Measurements from ENCODE around the gene PHTF1.
A peak's percentile ranks its signal among the peaks of the same experiment; 100 is the strongest.

PHTF1 gene

DNA sequence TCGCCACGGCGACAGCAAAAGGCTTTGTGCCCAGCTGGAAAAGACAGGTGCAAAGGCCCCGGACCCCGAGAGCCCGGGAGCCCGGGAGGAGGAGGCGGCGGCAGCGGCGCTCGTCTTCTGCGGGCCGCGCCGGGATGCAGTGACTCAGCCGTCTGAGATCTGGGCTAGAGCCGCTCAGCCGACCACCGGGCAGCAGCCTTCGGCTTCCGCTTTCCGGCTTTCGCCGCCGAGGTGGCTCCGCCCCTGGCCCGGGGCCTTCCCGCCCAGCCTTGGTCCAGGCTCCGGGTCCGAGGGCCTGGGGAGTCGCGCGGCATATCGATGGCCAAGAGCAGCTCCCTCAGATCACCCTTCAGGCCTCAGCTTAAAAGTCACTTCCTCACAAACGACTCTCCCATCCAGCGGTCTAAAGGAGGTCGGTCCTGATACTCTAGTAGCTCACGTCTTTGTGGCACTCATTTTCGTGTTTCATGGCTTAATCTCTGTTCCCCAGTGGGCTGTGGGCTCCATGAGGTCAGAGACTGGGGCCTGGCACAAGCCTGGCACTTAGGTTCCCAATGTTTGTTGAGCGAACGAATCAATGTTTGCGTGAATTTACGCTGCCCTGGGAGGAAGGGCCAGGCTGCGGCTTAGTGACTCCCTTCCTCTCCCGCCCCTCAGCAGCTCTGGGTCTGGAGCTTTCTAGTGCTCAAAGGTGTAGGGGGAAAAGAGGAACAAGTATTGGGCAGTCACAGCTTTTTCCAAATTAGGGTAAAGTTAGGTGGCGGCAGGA, at the start of gene PHTF1:
TSS of gene PHTF1 (minus strand) at position 154 of the 769 bp plus-strand sequence. CDS start 783 bp downstream, outside the sequence.
- peak; percentile 51 for DNase-seq

DNA sequence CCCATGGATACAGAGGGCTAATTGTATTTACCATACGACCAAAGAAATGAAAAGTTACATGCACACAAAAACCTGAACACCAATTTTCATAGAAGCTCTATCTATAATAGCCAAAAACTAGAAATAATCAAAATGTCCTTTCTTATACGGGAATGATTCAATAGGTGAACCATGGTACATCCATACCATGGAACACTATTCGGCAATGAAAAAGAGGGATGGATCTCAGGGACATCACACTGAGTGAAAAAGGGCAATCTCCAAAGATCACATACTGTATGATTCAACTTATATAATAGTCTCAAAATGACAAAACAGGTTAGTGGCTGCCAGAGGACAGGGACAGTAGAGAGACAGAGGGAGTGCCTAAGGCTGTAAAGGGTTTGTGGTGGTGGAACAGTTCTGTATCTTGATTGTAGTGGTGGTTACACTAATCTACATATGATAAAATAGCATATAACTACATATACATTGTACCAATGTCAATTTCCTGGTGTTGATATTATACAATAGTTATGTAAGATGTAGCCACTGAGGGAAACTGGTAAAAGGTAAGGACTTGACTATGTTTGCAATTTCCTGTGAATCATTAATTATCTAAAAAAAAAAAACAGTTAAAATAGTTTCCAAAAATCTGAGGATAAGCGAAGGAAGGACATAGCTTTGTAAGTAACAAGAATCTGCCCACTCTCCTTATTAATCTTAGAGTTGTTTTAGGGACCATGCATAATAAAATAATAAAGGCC, 49.3 kb upstream of the PHTF1 start:
- no peak for DNase-seq

DNA sequence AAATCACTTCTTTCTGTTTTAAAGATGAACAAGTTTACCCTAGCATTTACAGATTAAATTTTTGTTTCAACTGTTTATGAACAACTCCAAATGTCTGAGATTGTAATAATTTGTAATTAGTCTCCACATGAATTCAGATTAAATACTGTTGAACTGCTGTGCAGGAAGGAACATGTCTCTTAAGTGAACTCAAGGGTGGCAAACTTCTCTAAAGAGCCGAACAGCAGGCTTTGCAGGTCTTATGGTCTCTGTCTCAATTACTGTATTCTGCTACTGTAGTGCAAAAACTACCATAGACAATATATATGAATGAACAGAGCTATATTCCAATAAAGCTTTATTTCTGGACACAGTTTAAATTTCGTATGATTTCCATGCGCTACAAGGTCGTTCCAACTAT, 46.4 kb upstream of the PHTF1 start:
- DNase-seq = no peak

DNA sequence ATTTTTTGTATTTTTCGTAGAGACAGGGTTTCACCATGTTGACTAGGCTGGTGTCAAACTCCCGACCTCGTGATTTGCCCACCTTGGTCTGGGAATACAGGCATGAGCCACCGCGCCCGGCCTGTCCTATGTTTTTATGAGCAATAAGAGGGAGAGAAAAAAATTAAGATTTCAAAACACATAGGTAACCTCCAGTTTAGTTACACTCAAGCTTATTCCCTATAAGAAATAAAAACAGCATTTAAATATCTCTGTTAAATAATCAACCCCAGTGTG, 45.9 kb upstream of the PHTF1 start:
- no peak for DNase-seq

DNA sequence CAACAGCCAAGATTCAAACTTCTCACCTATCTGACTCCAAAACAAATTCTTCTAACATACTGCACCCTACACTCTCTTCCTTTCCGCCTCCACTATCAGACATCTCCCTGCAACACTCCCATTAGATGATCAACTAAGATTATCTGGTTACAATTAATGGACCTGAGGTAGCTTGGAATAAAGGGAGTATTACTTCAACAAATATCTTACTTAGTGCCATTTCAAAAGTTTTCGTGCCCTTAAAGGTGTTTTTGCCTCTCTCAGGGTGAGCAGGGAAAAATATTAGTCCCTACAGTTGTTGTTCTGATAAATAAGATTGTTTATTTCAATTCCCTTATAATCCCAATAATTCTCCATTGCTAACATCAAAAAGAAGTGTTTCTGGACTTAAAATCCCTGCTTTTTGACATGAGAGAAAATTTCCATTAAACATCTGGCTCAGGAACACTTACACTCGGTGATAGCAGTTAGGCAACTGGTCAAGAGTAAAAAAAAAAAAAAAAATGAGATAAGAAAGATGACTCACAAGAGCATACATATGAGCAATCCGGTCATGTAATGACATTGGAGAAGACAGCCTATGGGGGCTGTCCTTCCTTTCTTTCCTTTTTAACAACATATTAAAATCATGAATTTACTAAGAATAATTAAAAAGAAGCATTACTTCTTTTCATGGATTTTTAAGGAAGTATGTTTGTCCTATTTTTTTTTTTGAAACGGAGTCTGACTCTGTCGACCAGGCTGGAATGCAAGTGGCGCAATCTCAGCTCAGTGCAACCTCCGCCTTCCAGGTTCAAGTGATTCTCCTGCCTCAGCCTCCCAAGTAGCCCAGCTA, 45.4 kb upstream of the PHTF1 start:
- no peak for DNase-seq

DNA sequence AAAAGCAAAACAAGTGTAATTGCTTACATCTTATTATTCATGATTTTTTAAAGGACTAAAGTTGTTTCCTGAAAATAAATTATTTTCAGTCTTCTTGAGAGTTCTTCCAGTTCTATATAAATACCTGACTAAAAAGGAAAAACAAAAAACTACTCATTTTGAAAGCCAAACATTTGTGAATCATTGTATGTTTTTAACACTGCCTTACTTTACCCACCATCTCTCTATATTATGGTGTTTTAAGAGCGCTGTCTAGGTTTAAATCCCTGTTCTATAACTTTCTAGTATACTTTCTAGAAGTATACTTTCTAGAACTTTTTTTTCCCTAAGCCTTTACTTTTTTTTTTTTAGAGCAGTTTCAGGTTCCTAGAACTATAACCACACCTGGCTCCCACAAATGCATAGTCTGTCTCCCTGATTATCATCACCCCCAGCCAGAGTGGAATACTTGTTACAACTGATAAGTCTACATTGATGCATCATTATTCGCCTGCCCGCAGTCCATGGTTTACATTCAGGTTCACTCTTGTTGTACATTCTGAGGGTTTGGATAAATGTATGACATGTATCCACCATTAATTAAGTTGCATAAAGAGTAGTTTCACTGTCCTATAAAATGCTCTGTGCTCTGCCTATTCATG, 43.2 kb upstream of the PHTF1 start:
- DNase-seq = no peak

DNA sequence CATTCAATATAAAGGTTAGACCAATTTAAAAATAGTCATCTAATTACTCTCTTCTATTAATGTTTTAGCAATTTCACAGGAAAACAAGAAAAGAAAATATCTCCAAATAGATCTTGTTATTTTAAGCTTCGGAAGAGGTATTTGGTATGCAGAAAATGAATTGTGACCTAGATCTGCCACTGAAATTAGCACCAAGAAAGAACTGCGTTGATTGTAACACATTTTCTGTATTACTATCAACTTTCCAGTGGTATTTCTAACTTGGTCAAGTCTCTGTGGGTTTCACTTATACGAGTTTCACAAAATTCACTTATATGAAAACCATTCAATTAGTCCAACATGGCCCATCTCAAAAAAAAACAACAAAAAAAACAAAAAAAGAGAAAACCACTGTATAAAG, 41.2 kb upstream of the PHTF1 start:
- DNase-seq = no peak

DNA sequence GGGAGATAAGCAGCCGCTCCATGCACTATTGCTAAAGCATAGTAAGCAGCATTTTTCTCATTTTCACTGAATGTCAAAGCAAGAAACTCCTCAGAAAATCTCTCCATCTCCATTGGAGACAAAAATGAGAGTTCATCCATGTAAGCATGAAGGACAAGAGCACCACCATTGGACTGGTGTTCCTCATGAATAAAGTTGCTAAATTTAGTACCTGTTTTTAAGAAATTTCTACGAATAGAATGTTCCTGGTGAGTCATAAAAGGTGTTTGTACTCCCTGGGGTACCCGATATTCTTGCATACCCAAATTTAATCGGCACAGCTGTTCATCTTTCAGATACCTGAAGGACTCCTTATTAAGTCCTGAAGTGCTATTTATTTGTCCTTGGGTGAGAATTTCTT, 38.2 kb upstream of the PHTF1 start:
- no peak for DNase-seq

DNA sequence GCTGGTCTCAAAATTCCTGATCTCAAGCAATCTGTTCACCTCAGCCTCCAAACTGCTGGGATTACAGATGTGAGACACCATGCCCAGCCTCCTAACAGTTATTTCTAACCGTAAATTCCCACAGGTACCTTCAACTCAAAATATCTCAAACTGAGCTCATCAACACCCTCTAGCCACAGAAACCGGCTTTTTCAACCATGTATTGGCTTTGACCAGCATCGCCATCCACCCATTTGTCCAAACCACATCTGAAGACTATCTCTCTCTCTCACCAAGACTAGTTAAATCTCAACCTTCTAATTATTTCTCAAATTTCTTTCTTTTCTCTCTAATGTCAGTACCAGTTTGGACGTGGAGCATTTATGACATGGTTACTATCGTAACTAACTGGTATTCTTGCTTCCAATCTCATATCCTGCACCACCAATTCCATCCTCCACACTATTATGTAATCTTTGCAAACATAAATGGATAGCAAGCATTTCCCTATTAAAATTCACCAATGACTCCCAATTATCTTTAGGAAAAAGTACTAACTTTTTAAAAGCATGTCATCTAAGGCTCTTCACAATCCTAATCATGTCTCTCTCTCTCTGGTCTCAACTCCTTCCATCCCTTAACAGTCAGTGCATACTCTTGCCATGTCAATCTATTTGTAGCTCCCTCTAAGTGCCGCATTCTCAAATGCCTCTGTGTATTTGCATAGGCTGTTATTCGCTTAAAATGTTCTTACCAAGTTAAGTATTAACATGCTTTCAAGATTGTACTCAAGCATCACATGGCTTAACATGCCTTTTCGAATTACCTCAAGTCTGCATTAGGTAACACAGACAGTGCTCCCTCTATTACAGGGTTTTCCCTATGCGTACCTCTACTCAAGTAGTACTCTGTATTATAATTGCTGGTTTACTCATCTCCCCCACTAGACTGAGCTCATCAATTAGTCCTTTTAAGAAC, 34.9 kb upstream of the PHTF1 start:
- DNase-seq = no peak

DNA sequence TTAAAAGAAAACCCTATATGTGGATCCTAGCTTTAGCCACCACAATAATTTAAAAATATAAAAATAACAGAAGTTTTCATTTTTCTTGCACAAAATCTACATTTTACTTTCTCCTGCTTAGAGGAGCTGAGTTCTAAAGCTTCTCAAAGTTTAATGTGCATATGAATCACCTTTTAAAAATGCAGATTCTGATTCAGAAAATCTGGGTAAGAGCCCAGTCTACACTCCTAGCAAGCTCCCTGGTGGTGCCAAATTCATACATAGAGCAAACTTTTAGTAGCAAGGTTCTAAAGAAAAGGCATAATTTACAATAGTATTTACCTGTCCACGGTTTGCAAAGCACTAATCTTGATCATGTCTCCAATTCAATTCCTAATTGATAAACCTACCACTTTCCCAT, 33.7 kb upstream of the PHTF1 start:
- DNase-seq = no peak

DNA sequence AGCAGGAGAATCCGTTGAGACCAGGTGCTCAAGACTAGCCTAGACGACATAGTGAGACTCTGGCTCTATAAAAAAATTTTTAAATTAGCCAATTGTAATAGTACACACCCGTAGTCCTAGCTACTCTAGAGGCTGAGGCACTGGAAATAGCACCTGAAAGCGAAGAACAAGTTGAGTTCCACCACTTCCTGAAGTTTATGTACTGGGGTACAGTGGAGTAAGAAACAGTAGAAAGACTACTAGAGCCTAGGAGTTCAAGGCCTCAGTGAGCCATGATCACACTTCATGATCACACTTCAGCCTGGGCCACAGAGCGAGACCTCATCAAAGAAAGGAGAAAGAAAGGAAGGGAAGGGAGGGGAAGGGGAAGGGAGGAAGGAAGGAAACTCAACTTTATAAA, 33.2 kb upstream of the PHTF1 start:
- no peak for DNase-seq

DNA sequence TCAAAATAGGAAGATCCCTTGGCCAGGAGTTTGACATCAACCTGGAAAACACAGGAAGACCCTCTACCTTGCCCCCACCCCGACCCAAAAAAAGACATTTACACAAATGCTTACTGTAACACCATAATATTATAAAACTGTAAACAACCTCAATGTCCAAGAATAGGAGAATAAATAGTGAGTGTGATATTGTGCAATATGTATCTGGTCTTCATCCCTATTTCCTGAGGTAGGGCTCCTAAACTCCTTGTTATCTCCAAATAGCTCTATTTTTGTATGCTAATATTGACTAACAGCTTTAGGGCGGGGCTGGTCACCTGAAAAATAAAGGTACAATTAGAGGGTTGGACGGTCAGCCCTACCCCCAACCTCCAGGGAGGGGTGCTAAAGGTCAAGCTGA, 29.5 kb upstream of the PHTF1 start:
- no peak for DNase-seq

DNA sequence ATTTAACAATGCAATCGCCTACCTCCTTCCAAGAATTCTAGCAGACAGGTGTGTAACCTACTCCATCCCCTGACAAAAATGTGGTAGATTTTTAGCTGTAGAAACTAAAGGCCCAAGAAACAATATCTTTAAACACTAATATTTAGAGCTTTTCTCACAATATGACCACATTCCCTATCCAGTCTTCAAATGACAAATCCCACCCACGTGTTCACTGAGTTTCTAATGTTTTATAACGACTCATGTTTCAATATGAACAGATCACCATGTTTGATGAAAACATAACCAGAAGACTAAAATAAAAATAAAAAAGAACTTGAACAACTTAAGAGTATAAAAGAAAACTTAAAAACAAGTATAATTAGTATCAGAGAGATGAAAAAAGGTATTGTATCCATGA, 28.4 kb upstream of the PHTF1 start:
- DNase-seq = no peak

DNA sequence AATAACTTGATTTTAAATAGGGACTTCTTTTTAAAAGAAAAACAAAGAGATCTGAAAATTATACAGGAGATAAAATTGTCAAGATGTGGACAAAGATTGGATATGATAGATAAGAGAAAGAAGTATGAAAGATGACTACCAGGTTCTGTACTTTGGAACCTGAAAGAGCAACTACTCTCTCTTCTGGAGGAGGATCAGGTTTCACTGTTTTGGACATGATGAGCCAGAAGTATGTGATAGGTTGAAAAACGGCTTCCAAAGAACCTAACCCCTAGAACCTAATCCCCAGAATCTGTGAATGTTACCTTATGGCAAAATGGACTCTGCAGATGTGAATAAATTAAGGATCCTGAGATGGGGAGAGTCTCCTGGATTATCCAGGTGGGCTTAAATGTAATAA, 26.8 kb upstream of the PHTF1 start:
- DNase-seq = no peak

DNA sequence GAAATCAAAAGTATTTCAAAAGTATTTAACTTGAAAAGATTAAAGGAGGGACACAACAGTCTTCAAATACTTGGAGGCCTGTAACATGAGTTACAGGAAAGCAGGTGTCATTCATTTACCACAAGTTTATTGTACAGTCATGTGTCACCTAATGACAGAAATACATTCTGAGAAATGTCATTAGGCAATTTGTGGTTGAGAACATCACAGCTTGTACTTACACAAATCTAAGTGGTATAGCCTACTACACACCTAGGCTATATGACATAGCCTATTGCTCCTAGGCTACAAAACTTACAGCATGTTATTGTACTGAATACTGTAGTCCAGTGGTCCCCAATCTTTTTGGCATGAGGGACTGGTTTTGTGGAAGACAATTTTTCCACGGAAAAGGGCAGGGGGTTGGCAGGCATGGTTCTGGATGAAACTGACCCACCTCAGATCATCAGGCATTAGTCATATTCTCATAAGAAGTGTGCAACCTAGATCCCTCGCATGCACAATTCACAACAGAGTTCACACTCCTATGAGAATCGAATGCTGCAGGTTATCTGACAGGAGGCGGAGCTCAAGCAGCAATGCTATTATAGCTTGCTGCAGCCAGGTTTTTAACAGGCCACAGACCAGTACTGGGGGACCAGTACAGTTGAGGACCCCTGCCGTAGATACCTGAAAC, 25.0 kb upstream of the PHTF1 start:
- no peak for DNase-seq

DNA sequence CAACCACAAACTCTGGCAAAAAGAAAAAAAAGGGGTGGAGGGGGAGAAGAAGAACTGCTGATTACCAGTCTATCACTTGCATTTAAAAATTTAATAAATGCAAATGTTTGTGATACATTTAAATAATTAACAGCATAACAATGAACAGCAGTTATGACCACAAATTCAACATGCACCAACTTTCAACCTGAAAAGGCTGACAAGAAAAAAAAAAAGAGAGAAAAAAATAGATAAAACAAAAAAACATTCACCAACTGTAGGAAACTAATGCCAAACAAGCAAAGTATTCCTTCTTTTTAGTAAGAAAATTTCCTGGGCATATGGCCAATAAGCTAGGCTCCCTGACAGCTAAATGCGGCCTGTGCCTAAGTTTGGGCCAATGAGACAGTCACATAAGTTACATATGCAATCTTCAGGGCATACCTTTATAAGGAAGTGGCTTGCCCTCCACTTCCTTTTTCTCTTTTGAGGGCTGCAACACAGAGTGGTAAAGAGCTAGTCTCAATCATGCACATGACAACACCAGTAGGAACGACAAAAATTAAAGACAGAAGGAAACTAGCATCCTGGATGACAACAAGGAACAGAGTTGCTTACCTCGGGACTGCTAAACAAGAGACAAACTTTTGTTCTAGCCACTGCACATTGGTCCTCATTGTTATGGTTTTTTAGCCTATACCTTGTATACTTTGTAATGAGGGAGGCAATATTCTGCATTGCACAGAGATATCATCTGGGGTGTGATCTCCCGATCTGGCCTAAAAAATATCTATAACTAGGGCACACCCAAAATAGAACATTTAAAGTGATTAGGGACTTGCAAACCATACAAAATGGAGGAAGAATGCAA, 24.2 kb upstream of the PHTF1 start:
- peak; percentile 48 for DNase-seq

DNA sequence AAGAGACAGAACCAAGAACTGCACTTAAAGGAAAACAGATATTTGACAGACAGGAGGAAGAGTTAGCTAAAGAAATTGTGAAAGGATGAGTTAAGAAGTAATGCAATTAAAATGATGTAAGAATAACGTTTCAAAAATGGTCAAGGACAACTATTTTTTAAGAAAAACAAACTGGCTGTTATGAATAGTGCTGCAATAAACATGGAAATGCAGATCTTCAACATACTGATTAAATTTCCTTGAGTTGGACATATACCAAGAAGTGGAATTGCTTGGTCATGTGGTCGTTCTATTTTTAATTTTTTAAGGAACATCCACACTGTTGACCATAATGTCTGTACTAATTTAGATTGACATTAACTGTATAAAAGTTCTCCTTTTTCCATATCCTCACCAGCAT, 23.1 kb upstream of the PHTF1 start:
- no peak for DNase-seq

DNA sequence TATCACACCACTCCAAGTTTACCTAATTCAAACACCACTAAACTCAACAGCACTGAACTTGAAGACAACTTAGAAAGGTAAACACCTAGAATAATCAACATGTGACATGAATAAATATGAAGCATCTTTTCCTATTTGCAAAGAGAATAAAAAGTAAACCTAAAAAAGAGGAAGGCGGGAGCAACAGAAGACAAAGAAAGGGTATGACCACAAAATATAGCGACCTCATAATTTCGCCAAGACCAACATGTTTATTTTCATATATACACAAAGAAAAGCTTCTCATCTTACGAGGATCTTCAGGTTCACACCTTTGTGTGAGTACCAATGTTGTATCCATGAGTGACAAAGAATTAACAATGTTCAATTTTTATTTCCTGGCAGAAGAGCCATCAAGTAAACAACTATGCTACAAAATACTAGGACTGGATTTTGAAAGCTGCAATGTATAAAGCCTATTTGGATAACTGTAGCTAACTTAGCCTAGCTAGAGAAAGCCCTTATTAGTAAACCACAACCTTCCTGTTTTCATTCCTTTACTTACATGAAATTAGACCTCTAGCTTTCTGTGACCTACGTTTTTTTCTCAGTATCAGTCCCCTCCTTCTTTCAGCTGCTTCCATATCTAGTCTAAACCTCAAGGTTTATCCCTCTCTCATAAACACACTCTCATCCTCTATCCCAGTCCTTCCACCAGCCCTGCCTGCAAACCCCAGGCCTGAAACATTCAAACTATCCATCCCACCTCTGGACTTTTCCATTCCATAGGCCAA, 21.3 kb upstream of the PHTF1 start:
- DNase-seq = no peak

DNA sequence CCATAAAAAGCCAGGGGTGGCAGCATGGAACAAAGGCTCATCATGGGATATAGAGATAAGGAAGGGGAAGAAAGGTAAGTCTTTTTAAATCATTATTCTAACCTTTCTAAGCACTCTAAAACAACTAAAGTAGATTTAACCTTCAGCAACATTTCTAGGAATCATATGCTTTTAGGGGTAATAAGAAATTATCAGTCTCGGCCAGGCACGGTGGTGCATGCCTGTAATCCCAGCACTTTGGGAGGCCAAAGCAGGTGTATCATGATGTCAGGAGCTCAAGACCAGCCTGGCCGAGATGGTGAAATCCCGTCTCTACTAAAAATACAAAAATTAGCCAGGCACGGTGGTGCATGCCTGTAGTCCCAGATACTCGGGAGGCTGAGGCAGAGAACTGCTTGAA, 20.3 kb upstream of the PHTF1 start:
- no peak for DNase-seq

DNA sequence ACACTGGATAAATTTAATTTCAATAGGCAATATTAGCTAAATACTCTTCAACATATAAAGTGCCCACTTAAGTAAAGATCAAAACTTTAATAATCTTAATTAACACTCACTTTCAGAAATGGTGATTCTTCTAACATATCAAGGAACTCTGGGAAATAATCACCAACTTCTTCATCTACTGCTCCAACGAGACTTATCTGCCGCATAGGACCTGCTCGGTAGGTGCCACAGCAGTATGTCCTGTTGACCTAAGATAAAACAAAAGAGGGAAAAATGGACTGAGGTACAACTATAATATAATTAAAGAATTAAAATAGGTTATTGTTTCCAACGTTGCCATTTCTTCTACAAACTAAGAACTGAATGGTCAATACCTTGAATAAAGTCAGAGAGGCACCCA, 18.3 kb upstream of the PHTF1 start:
- DNase-seq = no peak
